HG03571 (cell line): Measurements from ENCODE around the gene ABCF2.

Experiments used
- ATAC-seq: cut with Tn5 transposase; IDR thresholded peaks from one replicate; pipeline ENCODE4 v1.9.1; 2021; ENCODE audit not compliant: unreplicated experiment

ABCF2 gene

DNA sequence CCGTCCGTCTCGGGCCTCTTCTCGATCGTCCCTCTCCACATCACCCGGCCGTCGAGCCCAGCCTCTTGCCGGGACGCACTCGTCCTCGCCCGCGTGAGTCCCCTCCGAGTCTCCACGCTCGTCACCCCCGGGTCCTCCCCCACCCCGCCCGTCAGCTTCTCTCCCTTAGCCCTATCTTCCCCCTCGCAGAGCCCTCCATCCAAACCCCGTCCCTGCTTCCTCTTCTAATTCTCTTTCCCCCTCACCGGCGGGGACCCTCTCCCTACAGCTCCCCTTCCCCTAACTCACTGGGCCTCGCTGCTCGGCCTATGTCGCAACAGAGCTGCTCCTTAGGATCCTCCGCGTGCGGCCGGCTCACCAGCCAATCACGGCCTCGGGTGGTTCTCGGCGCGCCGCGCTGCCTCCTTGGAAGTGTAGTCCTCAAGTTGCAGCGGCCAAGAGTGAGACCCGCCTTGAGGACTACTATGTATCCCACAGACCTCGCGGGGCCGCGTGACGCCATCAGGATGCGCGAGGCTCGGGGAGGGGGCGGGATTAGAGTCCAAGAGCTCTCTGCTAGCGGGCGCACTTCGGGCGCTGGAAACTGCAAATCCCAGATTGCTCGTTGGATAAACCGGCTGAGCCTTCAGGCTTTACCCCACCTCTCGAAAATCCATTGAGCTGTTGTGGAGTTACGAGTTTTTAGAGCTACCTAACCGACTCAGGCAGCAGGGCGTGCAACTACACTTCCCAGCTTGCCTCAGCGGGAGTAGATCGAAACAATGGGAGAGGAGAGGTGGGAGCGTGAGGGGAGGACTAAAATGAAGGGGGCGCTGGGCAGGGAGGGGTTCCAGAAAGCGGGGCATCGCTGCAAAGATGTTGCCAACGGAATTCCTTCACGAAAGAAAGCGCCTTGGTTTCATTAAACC is at the start of gene ABCF2:
ABCF2 (minus strand) TSS at position 331 of the 908 bp plus-strand sequence. CDS start 747 bp downstream, outside the sequence.
- peak; percentile 98 for ATAC-seq

DNA sequence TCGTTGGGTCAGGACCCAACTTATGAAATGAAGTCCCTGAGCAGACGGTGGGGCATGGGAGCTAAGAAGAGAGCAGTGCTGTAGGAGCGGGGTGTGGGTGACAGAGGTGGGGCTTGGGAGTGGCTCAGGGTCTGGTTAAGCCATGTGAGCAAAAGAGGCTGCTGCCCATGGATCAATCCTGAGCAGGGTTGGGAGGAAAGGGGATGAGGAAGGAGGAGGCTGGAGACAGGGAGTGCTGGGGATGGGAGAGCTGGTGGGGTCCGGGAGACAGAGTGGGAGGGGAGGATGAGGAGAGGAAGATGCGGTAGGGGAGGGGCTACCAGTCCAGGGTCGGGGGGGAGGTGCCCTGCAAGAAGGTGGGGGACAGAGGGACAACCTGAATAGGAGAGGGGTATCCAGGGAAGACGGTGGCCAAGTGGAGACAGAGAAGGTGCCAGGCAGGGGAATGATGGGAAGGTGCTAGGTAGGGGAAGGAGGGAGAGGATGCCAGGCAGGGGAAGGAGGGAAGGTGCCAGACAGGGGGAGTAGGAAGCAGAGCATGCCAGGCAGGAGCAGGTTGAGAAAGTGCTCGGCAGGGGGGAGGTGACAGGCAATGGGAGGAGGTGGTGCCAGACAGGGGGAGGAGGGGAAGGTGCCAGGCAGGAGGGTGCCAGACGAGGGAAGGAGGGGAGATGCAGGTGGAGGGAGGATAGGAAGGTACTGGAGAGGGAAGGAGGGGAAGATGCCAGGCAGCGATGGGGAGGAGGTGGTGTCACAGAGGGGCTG is 49.0 kb upstream of the ABCF2 start:
- ATAC-seq: no peak

- ATAC-seq: no peak
Measured at GRCh38 chr7:151274936-151275812, 48.2 kb upstream of the ABCF2 start.

DNA sequence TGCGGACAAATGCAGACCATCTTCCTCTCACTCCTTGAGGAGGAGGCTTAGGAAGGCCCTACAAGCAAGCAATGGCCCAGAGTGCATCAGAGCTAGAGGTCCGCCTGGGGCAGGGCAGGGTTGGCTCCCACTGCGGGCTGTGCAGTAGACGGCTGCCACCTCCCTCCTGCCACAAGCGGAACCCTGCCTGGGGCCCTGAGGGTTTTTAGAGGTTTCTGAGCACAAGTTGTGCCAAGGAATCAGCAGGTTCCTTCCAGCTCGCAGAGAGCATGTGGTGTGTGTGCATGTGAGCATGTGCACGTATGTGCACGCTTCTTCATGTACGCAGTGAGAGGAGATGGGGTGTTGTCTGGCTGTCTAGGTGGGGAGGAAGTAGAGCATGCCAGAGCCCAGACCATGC is 47.4 kb upstream of the ABCF2 start:
- ATAC-seq: no peak

DNA sequence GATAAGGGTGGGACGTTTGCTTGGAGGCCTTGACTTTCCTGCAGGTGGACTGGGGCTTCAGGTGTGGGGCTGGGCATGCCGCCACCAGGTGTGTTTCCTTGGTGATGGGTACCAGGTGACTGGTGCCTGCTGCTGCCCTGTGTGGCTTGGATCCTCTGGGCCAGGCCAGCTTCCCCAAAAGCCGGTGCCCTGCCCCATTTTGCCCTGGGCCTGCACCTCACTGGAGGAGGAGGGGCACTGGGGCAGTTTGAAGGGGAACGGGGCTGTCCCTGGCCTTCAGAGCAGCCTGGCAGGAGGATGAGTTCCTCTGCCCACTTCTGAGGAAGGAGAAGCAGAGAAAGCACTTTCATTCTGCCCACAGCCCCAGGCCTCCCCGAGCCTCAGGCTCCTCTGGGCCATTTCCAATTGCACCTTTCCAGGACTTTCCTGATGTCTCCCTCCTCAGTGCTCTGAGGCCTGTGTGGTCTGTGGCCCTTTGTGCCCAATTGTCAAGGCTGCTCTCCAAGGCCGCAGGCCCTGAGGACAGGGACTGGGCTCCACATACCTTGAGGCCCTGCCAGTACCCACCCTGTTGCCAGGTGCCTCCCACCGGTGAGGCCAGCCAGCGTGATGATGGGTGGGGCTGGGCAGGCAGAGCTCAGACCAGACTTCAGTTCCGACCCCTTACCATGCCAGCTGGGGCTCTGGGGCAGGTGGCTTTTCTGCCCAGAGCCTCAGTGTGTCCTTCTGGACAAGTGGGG is 46.8 kb upstream of the ABCF2 start:
- ATAC-seq: no peak

DNA sequence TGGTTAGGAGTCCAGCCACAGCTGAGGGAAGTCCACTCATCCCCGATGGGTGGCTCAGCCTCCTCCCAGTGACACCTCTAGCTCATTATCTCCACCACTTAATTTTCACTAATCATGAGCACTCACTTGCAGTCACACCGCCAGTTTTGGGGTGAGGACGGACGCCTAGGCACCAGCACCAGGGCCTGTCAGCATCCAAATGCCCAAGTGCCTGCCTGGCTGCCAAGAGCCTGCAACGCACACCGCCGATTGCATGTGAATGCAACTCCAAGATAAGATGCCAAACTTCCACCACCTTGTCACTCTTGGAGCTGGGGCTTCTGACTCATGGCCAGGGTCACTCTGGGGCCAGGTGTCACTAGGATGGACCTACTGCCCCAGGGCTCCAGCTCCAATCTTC is 45.9 kb upstream of the ABCF2 start:
- no peak for ATAC-seq

DNA sequence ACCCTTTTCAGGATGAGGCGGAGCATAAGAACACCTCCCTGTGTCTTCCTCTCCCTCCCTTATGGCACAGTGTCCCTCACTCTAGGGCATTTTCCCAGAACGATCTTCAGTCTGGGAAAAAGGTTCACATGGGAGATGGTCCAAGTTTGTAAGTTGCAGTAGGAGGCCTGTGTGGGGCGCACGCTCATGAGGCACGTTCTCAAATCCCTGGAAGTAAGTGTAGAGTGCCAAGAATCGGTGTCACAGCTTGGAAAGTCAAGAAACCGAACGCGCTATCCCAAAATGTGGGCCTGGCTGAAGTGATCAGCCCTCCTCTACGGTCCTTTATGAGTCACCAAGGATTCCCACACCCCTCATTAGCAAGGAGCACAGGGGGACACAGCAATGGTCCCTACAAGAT is 45.4 kb upstream of the ABCF2 start:
- ATAC-seq: no peak

DNA sequence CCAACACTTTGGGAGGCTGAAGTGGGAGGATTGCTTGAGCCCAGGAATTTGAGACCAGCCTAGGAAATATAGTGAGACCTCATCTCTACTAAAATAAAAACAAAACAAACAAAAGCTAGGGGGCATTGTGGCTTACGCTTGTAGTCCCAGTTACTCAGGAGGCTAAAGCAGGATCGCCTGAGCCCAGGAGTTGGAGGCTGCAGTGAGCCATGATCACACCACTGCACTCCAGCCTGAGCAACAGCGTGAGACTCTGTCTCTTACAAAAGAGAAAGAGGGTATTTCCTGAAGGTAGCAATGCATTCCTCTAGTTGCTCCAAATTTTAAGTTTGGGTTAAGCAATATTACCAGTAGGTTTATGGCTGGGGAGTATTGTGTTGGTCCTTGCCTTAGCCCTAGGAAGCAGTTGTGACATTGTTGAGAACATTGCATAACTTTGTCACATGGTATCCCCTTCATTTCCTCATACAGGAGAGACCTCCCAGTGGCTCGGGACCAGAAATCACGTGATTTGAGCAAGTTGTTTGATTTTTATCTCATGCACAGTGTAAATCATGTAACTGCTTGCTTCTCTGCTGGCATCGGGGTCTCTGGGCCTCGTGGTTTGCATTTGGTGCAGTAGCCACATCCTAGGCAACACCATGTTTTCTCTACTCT is 44.8 kb upstream of the ABCF2 start:
- no peak for ATAC-seq

- no peak for ATAC-seq
Measured at GRCh38 chr7:151269511-151269910, 42.5 kb upstream of the ABCF2 start.

GRCh38 chr7:151265351-151265931 is 38.4 kb upstream of the ABCF2 start:
- ATAC-seq: no peak

DNA sequence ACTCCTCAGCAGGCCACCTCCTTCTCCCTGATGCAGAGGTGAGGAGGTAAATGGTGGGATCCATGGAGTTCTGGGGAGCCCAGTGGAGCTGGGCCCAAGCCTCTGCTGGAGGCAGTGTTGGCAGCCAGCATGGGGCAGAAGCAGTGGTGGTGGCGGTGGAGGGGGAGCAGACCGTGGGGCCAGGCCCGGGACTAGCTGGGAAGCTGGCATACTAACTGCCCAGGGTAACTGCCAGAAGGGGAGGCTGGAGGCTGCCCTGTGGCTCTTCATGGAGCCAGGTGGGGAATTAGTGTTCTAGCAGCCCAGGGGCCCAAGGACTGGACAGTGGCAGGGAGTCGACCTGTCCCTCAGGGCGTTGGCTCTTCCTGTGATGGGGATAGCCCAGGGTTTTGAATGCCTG is 37.6 kb upstream of the ABCF2 start:
- ATAC-seq: no peak

DNA sequence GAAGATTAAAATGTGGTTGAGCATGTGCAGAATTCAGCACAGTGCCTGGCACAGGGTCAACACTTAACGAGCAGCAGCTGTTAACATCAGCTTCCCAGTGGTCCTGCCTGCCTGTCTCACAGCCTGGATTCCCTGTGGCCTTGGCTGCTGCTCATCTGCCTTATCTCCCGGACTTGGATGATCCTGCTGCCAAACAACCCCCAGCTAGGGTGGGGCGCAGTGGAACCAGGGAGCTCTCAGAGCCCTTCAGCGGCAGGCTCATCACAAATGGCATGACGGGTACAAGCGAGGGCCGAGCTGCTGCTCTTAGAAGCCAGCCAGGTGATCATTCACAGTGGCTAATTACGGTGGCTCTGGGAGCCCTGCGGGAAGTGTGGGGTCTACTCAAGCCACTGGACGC is 34.5 kb upstream of the ABCF2 start:
- no peak for ATAC-seq

GRCh38 chr7:151260883-151261282 is 33.9 kb upstream of the ABCF2 start:
- ATAC-seq: no peak

- no peak for ATAC-seq
Measured at GRCh38 chr7:151260471-151260870, 33.5 kb upstream of the ABCF2 start.

- ATAC-seq: no peak
Measured at GRCh38 chr7:151257990-151258389, 31.0 kb upstream of the ABCF2 start.

GRCh38 chr7:151256410-151257045 is 29.5 kb upstream of the ABCF2 start:
- ATAC-seq: no peak

GRCh38 chr7:151255390-151255789 is 28.4 kb upstream of the ABCF2 start:
- ATAC-seq: no peak

DNA sequence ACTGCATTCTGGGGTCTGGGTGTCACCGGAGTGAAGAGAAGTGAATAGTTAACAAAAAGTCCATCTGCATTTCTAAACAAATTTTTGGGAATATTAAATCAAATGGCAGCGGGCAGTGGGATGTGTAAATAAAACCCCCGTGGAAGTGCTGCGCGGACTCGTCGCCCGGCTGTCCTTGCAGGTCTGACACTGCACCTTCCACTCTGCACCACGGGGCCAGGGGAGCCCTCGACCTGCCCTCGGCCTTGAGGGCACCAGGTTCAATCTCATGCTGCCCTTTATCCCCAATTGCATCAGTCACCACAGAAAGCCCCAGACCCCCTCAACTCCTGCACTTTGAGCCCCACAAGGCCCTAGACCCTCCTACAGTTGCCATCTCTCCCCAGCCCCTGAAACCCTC is 27.8 kb upstream of the ABCF2 start:
- no peak for ATAC-seq

- no peak for ATAC-seq
Measured at GRCh38 chr7:151254316-151254715, 27.3 kb upstream of the ABCF2 start.
